HepG2 (cell line): ENCODE measurements around the gene PACC1. TPM values are rescaled to one million over a fixed set of nuclear protein-coding genes. Genes with fewer than 3 reads are reported as not detected.

ENCODE experiments used
- HDAC1 ChIP-seq: sonication (generic); formaldehyde crosslinking; IDR thresholded peaks from 2 replicates; pipeline ENCODE4 v1.5.1; 2020; ENCODE audit warnings: mild to moderate bottlenecking, missing genetic modification reagents
- ONECUT2 ChIP-seq: sonication (generic); formaldehyde crosslinking; IDR thresholded peaks from 2 replicates; pipeline ENCODE4 v1.4.0; 2020; ENCODE audit warnings: missing genetic modification reagents
- TOE1 ChIP-seq: sonication (generic); formaldehyde crosslinking; IDR thresholded peaks from 2 replicates; pipeline ENCODE4 v1.4.0; 2020; ENCODE audit warnings: mild to moderate bottlenecking, missing genetic modification reagents
- ZBTB7B ChIP-seq: sonication (generic); formaldehyde crosslinking; IDR thresholded peaks from 2 replicates; pipeline ENCODE4 v1.4.0; 2020; ENCODE audit warnings: missing genetic modification reagents
- ZSCAN20 ChIP-seq: sonication (generic); formaldehyde crosslinking; IDR thresholded peaks from 2 replicates; pipeline ENCODE4 v1.4.0; 2020; ENCODE audit warnings: missing genetic modification reagents, mild to moderate bottlenecking, borderline replicate concordance
- polyA plus RNA-seq, 8 experiments: library from polyadenylated mRNA; depleted of rRNA in 3 of 8; stranded (reverse) in 7 of 8; unstranded in 1 of 8; fragments of >200 nt; fragmentation: Illumina TruSeq in 4 of 8; extraction: Trizol in 4 of 8; gene quantifications; 2 replicates each; pipeline versions ENCODE4 v1.2.1 to v1.2.3, GENCODE V29; 2011 to 2016; ENCODE audit warnings: low read depth in 4 of 8, missing spikeins in 1 of 8, mixed read lengths in 1 of 8; ENCODE audit not compliant: insufficient read depth in 1 of 8
- total RNA-seq, 5 experiments: library from RNA; depleted of rRNA; stranded (reverse); fragments of >200 nt; fragmentation: Illumina TruSeq; extraction: Trizol; gene quantifications; 2 replicates each; pipeline ENCODE4 v1.2.3, GENCODE V29; 2016; ENCODE audit warnings: low read depth in 1 of 5
- TF ChIP-seq, protein P1 (sequence below): sonication (generic); formaldehyde crosslinking; IDR thresholded peaks from 2 replicates; pipeline ENCODE4 v1.5.1; 2020; ENCODE audit warnings: mild to moderate bottlenecking, moderate library complexity, missing genetic modification reagents
- TF ChIP-seq, protein P2 (sequence below): sonication (generic); formaldehyde crosslinking; IDR thresholded peaks from 2 replicates; pipeline ENCODE4 v1.9.0; 2021; ENCODE audit warnings: missing genetic modification reagents, borderline replicate concordance
- TF ChIP-seq, protein P3 (sequence below), 2 experiments: sonication (generic) in 1 of 2; formaldehyde crosslinking in 1 of 2; IDR thresholded peaks; 2 replicates each; pipeline versions ENCODE4 v1.4.0 to v1.6.1; 2018 to 2020; ENCODE audit warnings: missing genetic modification reagents in 2 of 2, borderline replicate concordance in 1 of 2, low read depth in 1 of 2, mild to moderate bottlenecking in 1 of 2, missing biosample characterization in 1 of 2
- TF ChIP-seq, protein P4 (sequence below): sonication (generic); formaldehyde crosslinking; IDR thresholded peaks from 2 replicates; pipeline ENCODE4 v1.4.0; 2020; ENCODE audit warnings: missing genetic modification reagents
- TF ChIP-seq, protein P5 (sequence below): sonication (generic); formaldehyde crosslinking; IDR thresholded peaks from 2 replicates; pipeline ENCODE4 v1.4.0; 2020; ENCODE audit warnings: missing genetic modification reagents, mild to moderate bottlenecking, borderline replicate concordance

PACC1 gene
- total and polyA plus RNA-seq, 2 of the 13 experiments (the other 11 are each of a cell fraction or from before 2014, with no cell fraction given), result 9.4 to 10.7 TPM

DNA sequence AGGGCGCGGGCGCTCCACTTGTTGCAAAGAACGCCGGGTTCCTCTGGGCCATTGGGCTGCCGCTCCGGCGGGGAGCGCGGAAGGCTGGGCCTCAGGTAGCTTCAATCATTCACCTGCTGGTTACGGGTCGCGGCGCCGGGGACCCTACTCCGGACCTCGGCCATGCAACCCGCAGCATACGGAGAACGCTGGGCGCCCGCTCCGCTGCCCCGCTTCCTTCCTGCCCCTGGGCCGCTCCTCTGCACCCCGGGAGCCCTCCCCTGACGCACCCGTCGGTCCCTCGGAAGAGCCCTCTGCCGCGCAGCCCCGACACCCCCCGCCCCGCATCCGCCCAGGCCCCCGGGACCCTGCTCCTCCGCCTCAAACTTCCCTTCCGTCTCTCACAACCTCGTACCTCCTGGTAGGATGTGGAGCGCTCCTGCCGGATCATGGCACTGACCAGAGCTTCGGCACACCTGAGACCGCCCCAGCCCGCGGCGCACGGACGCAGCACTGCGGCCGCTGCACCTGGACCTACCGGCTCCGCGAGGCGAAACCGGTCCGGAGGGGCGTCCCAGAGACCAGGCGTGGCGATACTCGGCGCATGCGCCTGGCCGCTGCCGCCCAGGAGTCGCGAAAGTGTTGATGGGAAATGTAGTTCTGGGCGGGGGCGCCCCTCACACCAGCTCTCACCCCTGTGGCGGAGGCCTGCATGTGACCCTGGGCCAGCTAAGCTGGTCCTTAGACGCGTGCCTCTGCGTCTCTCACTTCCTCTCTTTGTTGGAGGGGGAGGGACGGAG is at the start of gene PACC1 (continued):
- TF ChIP-seq, protein P1, sequence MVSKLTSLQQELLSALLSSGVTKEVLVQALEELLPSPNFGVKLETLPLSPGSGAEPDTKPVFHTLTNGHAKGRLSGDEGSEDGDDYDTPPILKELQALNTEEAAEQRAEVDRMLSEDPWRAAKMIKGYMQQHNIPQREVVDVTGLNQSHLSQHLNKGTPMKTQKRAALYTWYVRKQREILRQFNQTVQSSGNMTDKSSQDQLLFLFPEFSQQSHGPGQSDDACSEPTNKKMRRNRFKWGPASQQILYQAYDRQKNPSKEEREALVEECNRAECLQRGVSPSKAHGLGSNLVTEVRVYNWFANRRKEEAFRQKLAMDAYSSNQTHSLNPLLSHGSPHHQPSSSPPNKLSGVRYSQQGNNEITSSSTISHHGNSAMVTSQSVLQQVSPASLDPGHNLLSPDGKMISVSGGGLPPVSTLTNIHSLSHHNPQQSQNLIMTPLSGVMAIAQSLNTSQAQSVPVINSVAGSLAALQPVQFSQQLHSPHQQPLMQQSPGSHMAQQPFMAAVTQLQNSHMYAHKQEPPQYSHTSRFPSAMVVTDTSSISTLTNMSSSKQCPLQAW (CRISPR knock-in tag), result peak; percentile 59; the same call in 1 of the 2 replicates
- no peak for TF ChIP-seq ZSCAN20 (CRISPR knock-in tag)
- TF ChIP-seq TOE1 (CRISPR knock-in tag), result no peak
- TF ChIP-seq, protein P2, sequence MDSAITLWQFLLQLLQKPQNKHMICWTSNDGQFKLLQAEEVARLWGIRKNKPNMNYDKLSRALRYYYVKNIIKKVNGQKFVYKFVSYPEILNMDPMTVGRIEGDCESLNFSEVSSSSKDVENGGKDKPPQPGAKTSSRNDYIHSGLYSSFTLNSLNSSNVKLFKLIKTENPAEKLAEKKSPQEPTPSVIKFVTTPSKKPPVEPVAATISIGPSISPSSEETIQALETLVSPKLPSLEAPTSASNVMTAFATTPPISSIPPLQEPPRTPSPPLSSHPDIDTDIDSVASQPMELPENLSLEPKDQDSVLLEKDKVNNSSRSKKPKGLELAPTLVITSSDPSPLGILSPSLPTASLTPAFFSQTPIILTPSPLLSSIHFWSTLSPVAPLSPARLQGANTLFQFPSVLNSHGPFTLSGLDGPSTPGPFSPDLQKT (CRISPR knock-in tag), result no peak
- no peak for TF ChIP-seq ONECUT2 (CRISPR knock-in tag)
- TF ChIP-seq ZBTB7B (CRISPR knock-in tag), result no peak
- TF ChIP-seq, protein P3, sequence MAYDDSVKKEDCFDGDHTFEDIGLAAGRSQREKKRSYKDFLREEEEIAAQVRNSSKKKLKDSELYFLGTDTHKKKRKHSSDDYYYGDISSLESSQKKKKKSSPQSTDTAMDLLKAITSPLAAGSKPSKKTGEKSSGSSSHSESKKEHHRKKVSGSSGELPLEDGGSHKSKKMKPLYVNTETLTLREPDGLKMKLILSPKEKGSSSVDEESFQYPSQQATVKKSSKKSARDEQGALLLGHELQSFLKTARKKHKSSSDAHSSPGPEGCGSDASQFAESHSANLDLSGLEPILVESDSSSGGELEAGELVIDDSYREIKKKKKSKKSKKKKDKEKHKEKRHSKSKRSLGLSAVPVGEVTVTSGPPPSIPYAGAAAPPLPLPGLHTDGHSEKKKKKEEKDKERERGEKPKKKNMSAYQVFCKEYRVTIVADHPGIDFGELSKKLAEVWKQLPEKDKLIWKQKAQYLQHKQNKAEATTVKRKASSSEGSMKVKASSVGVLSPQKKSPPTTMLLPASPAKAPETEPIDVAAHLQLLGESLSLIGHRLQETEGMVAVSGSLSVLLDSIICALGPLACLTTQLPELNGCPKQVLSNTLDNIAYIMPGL (CRISPR knock-in tag; IDR thresholded peaks at IDR 0.05; ENCODE audit: borderline replicate concordance in 1 of 2, low read depth in 1 of 2), result peak in 1 of 2 experiments; percentile 83; a peak in 3 of 4 replicates
- TF ChIP-seq, protein P4, sequence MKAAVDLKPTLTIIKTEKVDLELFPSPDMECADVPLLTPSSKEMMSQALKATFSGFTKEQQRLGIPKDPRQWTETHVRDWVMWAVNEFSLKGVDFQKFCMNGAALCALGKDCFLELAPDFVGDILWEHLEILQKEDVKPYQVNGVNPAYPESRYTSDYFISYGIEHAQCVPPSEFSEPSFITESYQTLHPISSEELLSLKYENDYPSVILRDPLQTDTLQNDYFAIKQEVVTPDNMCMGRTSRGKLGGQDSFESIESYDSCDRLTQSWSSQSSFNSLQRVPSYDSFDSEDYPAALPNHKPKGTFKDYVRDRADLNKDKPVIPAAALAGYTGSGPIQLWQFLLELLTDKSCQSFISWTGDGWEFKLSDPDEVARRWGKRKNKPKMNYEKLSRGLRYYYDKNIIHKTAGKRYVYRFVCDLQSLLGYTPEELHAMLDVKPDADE (CRISPR knock-in tag), result no peak
- TF ChIP-seq, protein P5, sequence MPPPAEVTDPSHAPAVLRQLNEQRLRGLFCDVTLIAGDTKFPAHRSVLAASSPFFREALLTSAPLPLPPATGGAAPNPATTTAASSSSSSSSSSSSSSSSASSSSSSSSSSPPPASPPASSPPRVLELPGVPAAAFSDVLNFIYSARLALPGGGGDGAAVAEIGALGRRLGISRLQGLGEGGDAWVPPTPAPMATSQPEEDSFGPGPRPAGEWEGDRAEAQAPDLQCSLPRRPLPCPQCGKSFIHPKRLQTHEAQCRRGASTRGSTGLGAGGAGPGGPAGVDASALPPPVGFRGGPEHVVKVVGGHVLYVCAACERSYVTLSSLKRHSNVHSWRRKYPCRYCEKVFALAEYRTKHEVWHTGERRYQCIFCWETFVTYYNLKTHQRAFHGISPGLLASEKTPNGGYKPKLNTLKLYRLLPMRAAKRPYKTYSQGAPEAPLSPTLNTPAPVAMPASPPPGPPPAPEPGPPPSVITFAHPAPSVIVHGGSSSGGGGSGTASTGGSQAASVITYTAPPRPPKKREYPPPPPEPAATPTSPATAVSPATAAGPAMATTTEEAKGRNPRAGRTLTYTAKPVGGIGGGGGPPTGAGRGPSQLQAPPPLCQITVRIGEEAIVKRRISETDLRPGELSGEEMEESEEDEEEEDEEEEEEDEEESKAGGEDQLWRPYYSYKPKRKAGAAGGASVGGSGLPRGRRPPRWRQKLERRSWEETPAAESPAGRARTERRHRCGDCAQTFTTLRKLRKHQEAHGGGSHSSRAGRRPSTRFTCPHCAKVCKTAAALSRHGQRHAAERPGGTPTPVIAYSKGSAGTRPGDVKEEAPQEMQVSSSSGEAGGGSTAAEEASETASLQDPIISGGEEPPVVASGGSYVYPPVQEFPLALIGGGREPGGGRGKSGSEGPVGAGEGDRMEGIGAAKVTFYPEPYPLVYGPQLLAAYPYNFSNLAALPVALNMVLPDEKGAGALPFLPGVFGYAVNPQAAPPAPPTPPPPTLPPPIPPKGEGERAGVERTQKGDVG (CRISPR knock-in tag), result no peak
- peak; percentile 89 for TF ChIP-seq HDAC1
